NCI-H510A treated with DMSO at 0.1 percent for 48 hours (cell line): ENCODE data around the gene FAM53A.

Source experiments
- DNase-seq: peaks from one replicate; lab custom pipeline; 2025; lab: John Stamatoyannopoulos, UW

Gene FAM53A

GRCh38 chr4:1592068-1592708, 91.9 kb downstream of the FAM53A start:
- no peak for DNase-seq

- DNase-seq, result no peak
These were observed 93.0 kb downstream of the FAM53A start for GRCh38 chr4:1591107-1591506.

- no peak for DNase-seq
These were observed 93.9 kb downstream of the FAM53A start for GRCh38 chr4:1590244-1590643.
